Measurements from ENCODE around the gene S100A5. TPM values are rescaled to one million over a fixed set of nuclear protein-coding genes. Genes with fewer than 3 reads are reported as not detected.

The S100A5 gene
- total and polyA plus RNA-seq, 9 of the 15 experiments (the other 6 are each of a cell fraction or from before 2014, with no cell fraction given) = 0.56 to 1.4 (median 0.64) TPM; not detected in 5

- BruUV-seq (replicated peaks) = no TSS peak
- no peak for TF ChIP-seq FOXM1 (IDR thresholded peaks at IDR 0.05; ENCODE audit: low read depth)
- no peak for TF ChIP-seq FOXM1 (CRISPR knock-in tag; IDR thresholded peaks at IDR 0.05; ENCODE audit: low read depth)
- TF ChIP-seq ZHX1 (conservative IDR thresholded peaks at IDR 0.05; ENCODE audit: low read length) = no peak
- no peak for TF ChIP-seq ZNF444 (CRISPR knock-in tag; IDR thresholded peaks at IDR 0.05)
- TF ChIP-seq E4F1 (CRISPR knock-in tag; IDR thresholded peaks at IDR 0.05; ENCODE audit: borderline replicate concordance) = no peak
- TF ChIP-seq RERE (CRISPR knock-in tag; IDR thresholded peaks at IDR 0.05; ENCODE audit: borderline replicate concordance) = no peak
- TF ChIP-seq ZNF143 (CRISPR knock-in tag; IDR thresholded peaks at IDR 0.05) = no peak
- no peak for TF ChIP-seq ZSCAN29 (IDR thresholded peaks at IDR 0.05)
- no peak for TF ChIP-seq TCF7 (IDR thresholded peaks at IDR 0.05; ENCODE audit: borderline replicate concordance)
These were observed 19.8 kb downstream of the S100A5 start for GRCh38 chr1:153520818-153521476.

More at GRCh38 chr1:153520818-153521476, 19.8 kb downstream of the S100A5 start:
- 53% methylated on average over 4 of the region's 4 CpGs for WGBS (ENCODE audit: insufficient coverage, low coverage, missing lambda C conversion rate)
- Histone ChIP-seq H3K4me3 (no peak overlapping the region), H3K36me3 (ENCODE audit: control insufficient read depth, insufficient read depth, low read length) (no peaks in the 10 kb centered on the region), H2AFZ (ENCODE audit: low read depth, low read length) (0 out of 2 replicates have a peak overlapping the region, but pooled peaks have one; percentile 4), H3K9me1 (ENCODE audit: control insufficient read depth, insufficient read depth, low read length) (no peaks in the 10 kb centered on the region), H3K9me3 (replicated peaks; ENCODE audit: control insufficient read depth, insufficient read depth, low read depth, low read length) (peaks cover 2% of the 10 kb centered on the region; the same call in 1 of the 2 replicates), H3K27me3 (ENCODE audit: control insufficient read depth in 2 of 2, insufficient read depth in 2 of 2, low read length in 2 of 2) (no peaks in the 10 kb centered on the region), H3K9ac (ENCODE audit: insufficient read depth in 1 of 2, low read depth in 2 of 2, low read length in 2 of 2) (no peak overlapping the region), H4K20me1 (replicated peaks; ENCODE audit: control insufficient read depth, insufficient read depth, low read length) (no peaks in the 10 kb centered on the region), H3K79me2 (ENCODE audit: control insufficient read depth, insufficient read depth, low read length) (no peaks in the 10 kb centered on the region), H3K4me1 (replicated peaks in 1 of 2; ENCODE audit: control insufficient read depth in 2 of 2, insufficient read depth in 2 of 2, low read length in 2 of 2) (peaks cover 9 to 13% of the 10 kb centered on the region in 2 experiments; a peak in 4 of 5 replicates), H3K27ac (ENCODE audit: extremely low read depth, low read depth, low read length) (no peak overlapping the region), H3K4me2 (ENCODE audit: insufficient read depth, low read length) (no peak overlapping the region)
- no peak for ATAC-seq
- FAIRE-seq = no peak
- CTCF ChIA-PET (ENCODE audit: low intra/inter-chr PET ratio) = no interaction called here
- intact Hi-C loops (cut with micrococcal nuclease) = no loop called here
- POLR2A ChIA-PET = interaction anchor here (0.6 to 1.8 kb wide), 9 partner anchors 11 to 140 kb away, joined by 3 to 7 read pairs (median 4); no protein-coding TSS in a partner anchor
- in situ Hi-C loops (cut with MboI) = no loop called here
- DNase-seq (ENCODE audit: extremely low read depth in 1 of 4, low spot score in 3 of 4) = no peak

Data from K562 (cell line).